Measurements from ENCODE around the gene RGSL1.

The RGSL1 gene

DNA sequence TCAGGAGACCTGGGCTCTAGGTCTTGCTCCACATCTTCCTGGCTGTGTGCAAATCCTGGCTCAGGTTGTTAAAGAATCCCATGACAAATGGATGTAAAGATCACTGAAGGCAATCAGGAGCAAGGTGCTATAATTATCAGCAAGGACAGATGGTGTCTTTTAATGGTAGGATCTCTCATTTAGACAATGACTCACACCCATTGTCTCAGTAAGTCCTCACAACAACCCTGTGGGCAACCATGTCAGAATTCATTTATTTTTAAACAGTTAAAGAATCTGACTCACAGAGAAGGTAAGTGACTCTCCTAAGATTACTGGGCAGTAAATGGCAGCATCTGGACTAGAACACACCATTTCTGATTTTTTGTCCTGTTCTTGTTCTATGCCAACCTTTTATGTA lies 106.3 kb downstream of the RGSL1 start:
- TF ChIP-seq, protein P1, sequence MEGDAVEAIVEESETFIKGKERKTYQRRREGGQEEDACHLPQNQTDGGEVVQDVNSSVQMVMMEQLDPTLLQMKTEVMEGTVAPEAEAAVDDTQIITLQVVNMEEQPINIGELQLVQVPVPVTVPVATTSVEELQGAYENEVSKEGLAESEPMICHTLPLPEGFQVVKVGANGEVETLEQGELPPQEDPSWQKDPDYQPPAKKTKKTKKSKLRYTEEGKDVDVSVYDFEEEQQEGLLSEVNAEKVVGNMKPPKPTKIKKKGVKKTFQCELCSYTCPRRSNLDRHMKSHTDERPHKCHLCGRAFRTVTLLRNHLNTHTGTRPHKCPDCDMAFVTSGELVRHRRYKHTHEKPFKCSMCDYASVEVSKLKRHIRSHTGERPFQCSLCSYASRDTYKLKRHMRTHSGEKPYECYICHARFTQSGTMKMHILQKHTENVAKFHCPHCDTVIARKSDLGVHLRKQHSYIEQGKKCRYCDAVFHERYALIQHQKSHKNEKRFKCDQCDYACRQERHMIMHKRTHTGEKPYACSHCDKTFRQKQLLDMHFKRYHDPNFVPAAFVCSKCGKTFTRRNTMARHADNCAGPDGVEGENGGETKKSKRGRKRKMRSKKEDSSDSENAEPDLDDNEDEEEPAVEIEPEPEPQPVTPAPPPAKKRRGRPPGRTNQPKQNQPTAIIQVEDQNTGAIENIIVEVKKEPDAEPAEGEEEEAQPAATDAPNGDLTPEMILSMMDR (IDR thresholded peaks at IDR 0.05; ENCODE audit: insufficient read depth, low read length, missing control alignments): no peak
- POLR2A ChIA-PET: no interaction called here
- no peak overlapping the region for H3K4me3 ChIP-seq (ENCODE audit: low read depth, low read length)
- CTCF ChIA-PET: no interaction called here
- DNase-seq (ENCODE audit: low read depth, low spot score): no peak

DNA sequence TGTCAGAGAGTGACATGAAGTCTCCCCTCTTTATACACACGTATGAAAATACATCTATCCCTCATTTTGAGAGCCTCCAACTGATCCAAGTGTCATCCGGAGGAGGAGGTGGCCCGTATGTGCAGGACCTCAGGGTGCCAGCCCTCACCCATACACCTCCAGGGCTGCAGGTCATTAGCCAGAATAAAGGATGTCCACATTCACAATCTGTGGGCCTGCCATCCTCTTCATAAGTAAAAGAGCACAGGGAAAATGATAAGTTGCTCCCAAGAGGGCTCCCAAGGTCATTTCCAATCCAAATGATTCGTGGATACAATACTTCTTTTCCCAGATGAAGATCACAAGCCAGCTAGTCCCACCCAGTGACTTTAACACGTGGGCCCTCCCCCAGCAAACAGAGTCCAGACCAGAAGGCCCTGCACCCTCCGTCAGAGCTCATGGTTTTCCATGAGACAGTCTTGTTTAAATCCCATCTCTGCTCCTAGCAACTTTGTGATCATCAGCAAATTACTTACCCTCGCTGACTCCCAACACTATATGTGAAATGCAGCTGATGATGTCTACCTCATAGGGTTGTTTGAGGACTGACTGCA lies 110.5 kb downstream of the RGSL1 start:
- TF ChIP-seq, protein P1 (IDR thresholded peaks at IDR 0.05; ENCODE audit: insufficient read depth, low read length, missing control alignments): no peak
- DNase-seq (ENCODE audit: low read depth, low spot score): no peak
- H3K4me3 ChIP-seq (ENCODE audit: low read depth, low read length): no peak overlapping the region
- POLR2A ChIA-PET: no interaction called here
- CTCF ChIA-PET: no interaction called here

DNA sequence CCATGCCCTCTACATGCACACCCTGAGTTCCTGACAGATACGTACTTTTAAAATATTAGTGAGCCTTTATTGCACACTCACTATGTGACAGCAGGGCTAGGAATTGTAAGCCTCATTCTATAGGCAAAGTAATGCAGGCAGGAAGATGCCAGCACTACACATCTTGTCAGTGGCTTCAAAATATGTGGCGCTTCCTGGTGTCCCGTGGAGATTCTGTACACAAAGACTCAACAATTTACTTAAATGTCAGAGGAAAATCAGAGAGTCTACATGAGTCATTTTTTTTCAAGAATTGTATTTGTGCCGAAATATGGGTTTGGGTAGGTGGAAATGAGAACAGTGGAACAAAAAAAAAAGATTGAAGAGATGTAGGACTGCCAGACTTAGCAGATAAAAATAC lies 111.5 kb downstream of the RGSL1 start:
- CTCF ChIA-PET: no interaction called here
- POLR2A ChIA-PET: no interaction called here
- TF ChIP-seq, protein P1 (IDR thresholded peaks at IDR 0.05; ENCODE audit: insufficient read depth, low read length, missing control alignments): no peak
- no peak overlapping the region for H3K4me3 ChIP-seq (ENCODE audit: low read depth, low read length)
- no peak for DNase-seq (ENCODE audit: low read depth, low spot score)

DNA sequence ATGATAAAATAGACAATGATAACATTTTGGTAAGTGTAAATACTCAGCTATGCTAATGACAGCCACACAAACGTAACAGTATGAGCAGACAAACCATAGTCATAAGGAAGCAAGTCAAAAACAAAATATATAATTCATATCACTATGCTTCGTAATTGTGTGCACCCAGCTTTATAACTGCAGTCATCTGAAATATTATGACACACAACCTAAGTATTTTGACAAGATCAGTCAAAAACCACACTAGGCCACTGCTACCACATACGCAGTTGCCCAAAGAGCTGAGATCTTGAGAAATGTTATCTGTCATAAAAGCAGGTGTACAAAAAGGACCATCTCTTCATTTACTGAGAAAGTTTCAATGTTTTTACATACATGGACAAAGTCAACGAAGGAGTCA lies 113.1 kb downstream of the RGSL1 start:
- POLR2A ChIA-PET: no interaction called here

DNA sequence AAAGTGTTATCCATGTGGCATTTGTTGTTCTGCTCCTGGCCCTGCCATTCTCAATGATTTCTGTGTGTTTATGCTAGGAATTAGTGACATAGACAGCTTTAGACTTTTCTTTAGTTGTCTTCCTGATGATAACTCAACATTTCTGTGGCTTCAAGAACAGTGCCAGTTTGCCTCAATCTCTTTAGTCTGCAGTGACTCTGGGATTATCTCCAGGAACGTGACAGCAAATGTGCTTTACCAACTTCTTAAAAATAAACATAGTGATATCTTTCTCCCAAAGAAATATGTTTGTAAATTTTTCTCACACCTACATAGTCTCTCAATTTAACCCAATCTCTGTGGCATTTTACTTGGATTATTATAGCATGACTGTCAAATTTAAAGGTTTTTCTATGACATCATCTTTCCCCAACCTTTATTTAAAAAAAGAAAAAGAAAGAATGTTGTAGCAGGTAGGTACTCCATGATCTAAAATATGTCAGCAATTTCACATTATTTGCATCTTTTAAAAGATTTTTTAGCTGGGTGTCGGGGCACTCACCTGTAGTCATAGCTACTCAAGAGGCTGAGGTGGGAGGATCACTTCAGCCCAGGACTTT lies 114.6 kb downstream of the RGSL1 start:
- no peak overlapping the region for H3K4me3 ChIP-seq (ENCODE audit: low read depth, low read length)
- POLR2A ChIA-PET: no interaction called here
- CTCF ChIA-PET: no interaction called here
- TF ChIP-seq, protein P1 (IDR thresholded peaks at IDR 0.05; ENCODE audit: insufficient read depth, low read length, missing control alignments): no peak
- no peak for DNase-seq (ENCODE audit: low read depth, low spot score)

More for the DNA sequence above, 113.1 kb downstream of the RGSL1 start:
- no peak overlapping the region for H3K4me3 ChIP-seq (ENCODE audit: low read depth, low read length)
- TF ChIP-seq, protein P1 (IDR thresholded peaks at IDR 0.05; ENCODE audit: insufficient read depth, low read length, missing control alignments): no peak
- no peak for DNase-seq (ENCODE audit: low read depth, low spot score)
- CTCF ChIA-PET: no interaction called here

DNA sequence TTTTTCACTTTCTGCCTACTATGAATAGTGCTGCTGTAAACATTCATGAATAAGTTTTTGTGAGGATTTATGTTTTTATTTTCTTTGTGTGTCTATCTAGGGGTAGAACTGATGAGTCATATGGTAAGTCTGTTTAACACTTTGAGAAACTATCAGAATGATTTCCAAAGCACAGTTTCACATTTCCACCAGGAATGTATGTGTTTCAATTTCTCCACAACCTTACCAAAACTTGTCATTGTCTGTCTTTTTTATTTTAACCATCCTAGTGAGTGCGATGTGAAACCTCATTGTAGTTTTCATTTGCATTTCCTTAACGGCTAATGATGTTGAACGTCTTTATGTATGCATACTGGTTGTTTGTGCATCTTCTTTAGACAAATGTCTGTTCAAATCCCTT lies 115.6 kb downstream of the RGSL1 start:
- ChIA-PET CTCF (interaction anchor here (1.7 kb wide), 1 partner anchor 219 kb away, joined by 5 read pairs; no protein-coding TSS in a partner anchor), POLR2A (no interaction called here)
- no peak overlapping the region for H3K4me3 ChIP-seq (ENCODE audit: low read depth, low read length)
- no peak for DNase-seq (ENCODE audit: low read depth, low spot score)
- TF ChIP-seq, protein P1 (IDR thresholded peaks at IDR 0.05; ENCODE audit: insufficient read depth, low read length, missing control alignments): no peak

Measured in AG04449 (cell line).